Putamen (tissue), 1 donor: Measurements from ENCODE around the gene PAEP.

Experiments used
- DNase-seq: peaks from one replicate; pipeline ENCODE4 v3.0.0-alpha.2; 2016; ENCODE audit warnings: low spot score

The PAEP gene

GRCh38 chr9:135579889-135580660 is 18.5 kb downstream of the PAEP start:
- DNase-seq, result no peak

GRCh38 chr9:135580664-135581380 is 19.3 kb downstream of the PAEP start:
- no peak for DNase-seq

GRCh38 chr9:135581636-135582426 is 20.3 kb downstream of the PAEP start:
- DNase-seq, result no peak

GRCh38 chr9:135582541-135582940 is 21.0 kb downstream of the PAEP start:
- DNase-seq, result no peak

- no peak for DNase-seq
Measured at GRCh38 chr9:135582966-135583687, 21.6 kb downstream of the PAEP start.

GRCh38 chr9:135583688-135584011 is 22.1 kb downstream of the PAEP start:
- DNase-seq, result no peak

GRCh38 chr9:135584371-135584770 is 22.8 kb downstream of the PAEP start:
- DNase-seq, result no peak

GRCh38 chr9:135584934-135585333 is 23.4 kb downstream of the PAEP start:
- no peak for DNase-seq

- DNase-seq, result no peak
Measured at GRCh38 chr9:135586601-135587109, 25.1 kb downstream of the PAEP start.

- no peak for DNase-seq
Measured at GRCh38 chr9:135587658-135588057, 26.1 kb downstream of the PAEP start.

GRCh38 chr9:135588371-135588770 is 26.8 kb downstream of the PAEP start:
- no peak for DNase-seq

- DNase-seq, result no peak
Measured at GRCh38 chr9:135588886-135589595, 27.5 kb downstream of the PAEP start.

GRCh38 chr9:135589596-135590485 is 28.3 kb downstream of the PAEP start:
- DNase-seq, result no peak

- DNase-seq, result no peak
Measured at GRCh38 chr9:135590486-135591079, 29.0 kb downstream of the PAEP start.

- no peak for DNase-seq
Measured at GRCh38 chr9:135591506-135592330, 30.2 kb downstream of the PAEP start.

GRCh38 chr9:135592331-135592590 is 30.7 kb downstream of the PAEP start:
- DNase-seq, result no peak

- DNase-seq, result no peak
Measured at GRCh38 chr9:135592625-135593024, 31.1 kb downstream of the PAEP start.

- DNase-seq, result no peak
Measured at GRCh38 chr9:135596211-135596610, 34.7 kb downstream of the PAEP start.

- DNase-seq, result no peak
Measured at GRCh38 chr9:135600296-135600817, 38.8 kb downstream of the PAEP start.
